Choroid plexus epithelial cell (primary cell): ENCODE data around the gene CDC37L1.
"Not testable (repeated sequence)": the region's sequence is repeated elsewhere in the genome, so short reads cannot be mapped to it uniquely, and the experiment has no call there.

Experiments used
- DNase-seq: peaks from one replicate; pipeline ENCODE4 v3.0.0-alpha.2; 2010; ENCODE audit warnings: low read depth
- H3K4me3 ChIP-seq: 2 replicates; pipeline ENCODE4 v1.5.1; 2011; ENCODE audit warnings: low read depth, mild to moderate bottlenecking, control low read depth, low read length, moderate library complexity
- TF ChIP-seq, protein P1 (sequence below): conservative IDR thresholded peaks from 2 replicates; pipeline ENCODE4 v1.5.1; 2011; ENCODE audit warnings: low read depth, mild to moderate bottlenecking, control low read depth, inconsistent platforms, low read length, moderate library complexity

CDC37L1 gene

DNA sequence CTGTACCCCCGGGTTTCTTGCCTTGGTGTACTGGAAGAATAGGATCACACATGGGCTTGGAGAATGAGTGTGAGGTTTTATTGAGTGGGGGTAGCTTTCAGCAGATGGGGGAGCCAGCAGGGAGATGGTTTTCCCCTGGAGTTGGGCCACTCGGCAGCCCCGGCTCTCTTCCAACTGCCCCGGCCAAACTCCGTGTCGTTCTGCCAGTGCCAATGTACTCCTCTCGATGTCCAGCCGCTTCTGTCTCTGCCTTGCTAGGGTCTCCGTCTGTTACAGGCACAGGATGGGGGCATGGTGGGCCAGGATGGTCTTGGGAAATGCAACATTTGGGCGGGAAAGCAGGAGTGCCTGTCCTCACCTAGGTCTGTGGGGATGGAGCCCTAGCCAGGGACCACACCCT, 24.8 kb upstream of the CDC37L1 start:
- DNase-seq: no peak
- TF ChIP-seq, protein P1, sequence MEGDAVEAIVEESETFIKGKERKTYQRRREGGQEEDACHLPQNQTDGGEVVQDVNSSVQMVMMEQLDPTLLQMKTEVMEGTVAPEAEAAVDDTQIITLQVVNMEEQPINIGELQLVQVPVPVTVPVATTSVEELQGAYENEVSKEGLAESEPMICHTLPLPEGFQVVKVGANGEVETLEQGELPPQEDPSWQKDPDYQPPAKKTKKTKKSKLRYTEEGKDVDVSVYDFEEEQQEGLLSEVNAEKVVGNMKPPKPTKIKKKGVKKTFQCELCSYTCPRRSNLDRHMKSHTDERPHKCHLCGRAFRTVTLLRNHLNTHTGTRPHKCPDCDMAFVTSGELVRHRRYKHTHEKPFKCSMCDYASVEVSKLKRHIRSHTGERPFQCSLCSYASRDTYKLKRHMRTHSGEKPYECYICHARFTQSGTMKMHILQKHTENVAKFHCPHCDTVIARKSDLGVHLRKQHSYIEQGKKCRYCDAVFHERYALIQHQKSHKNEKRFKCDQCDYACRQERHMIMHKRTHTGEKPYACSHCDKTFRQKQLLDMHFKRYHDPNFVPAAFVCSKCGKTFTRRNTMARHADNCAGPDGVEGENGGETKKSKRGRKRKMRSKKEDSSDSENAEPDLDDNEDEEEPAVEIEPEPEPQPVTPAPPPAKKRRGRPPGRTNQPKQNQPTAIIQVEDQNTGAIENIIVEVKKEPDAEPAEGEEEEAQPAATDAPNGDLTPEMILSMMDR: no peak

DNA sequence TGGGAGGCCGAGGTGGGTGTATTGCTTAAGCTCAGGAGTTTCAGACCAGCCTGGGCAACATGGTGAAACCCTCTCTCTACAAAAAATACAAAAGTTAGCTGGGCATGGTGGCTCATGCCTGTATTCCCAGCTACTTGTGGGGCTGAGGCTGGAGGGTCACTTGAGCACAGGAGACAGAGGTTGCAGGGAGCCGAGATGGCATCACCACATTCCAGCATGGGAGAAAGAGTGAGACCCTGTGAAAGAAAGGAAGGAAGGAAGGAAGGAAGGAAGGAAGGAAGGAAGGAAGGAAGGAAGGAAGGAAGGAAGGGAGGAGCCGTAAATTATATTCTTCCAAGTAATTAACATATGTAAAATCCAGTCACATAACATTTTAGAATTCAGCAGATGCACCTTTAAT, 23.2 kb upstream of the CDC37L1 start:
- H3K4me3 ChIP-seq, DNase-seq: not testable (repeated sequence)

More for the DNA sequence above, 24.8 kb upstream of the CDC37L1 start:
- H3K4me3 ChIP-seq: no peak overlapping the region

DNA sequence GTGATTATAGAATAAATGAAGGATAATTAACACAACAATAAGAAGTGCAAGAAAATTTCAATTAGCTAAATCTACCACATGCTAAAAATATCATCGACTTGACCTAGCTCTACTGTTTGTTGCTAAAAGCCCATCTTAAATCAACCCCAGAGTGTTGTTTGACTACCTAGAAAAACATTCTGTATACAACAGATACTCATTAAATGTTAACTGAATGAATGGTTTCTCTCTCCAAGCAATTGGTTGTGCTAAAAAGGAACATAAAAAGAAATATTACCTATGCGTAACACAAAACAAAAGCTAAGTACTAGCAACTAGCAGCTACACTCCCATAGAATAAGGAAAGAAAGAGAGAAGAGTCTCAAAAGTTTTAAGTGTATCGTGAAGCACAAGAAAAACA, 22.7 kb upstream of the CDC37L1 start:
- TF ChIP-seq, protein P1: no peak
- H3K4me3 ChIP-seq: no peak overlapping the region

DNA sequence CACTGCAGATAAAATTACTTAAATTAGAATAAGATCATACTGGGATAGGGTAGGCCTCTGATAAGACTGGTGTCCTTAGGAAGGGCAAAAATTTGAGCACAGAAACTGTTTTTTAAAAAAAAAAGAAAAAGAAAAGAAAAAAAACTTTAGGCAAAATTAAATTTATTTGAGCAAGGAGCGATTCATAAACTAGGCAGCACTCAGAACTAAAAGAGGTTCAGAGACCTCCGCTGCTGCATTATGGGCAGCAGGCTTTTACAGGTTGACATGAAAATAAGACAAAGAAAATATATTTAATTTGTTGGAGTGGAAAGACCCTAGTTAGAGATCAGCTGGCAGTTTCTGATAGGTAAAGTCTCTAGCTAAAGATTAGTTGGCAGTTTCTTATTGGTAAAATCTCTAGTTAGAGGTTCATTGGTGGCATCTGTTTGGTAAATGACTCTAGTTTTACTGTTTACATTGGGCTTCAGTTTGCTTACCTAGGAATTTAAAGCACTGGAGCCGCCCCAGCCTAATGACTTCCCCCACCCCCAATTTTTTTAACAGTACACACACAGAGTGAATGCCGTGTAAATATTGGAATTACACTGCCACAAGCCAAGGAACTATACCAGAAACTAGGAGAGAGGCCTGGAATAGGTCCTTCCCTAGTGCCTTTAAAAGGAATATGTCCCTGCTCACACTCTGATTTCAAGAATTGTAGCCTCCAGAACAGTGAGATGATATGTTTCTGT, 21.8 kb upstream of the CDC37L1 start:
- H3K4me3 ChIP-seq: no peak overlapping the region
- TF ChIP-seq, protein P1: no peak
- no peak for DNase-seq

More for the DNA sequence above, 22.7 kb upstream of the CDC37L1 start:
- no peak for DNase-seq

DNA sequence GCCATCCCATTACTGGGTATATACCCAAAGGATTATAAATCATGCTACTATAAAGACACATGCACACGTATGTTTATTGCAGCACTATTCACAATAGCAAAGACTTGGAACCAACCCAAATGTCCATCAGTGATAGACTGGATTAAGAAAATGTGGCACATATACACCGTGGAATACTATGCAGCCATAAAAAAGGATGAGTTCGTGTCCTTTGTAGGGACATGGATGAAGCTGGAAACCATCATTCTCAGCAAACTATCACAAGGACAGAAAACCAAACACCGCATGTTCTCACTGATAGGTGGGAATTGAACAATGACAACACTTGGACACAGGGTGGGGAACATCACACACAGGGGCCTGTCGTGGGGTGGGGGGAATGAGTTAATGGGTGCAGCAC, 18.7 kb upstream of the CDC37L1 start:
- H3K4me3 ChIP-seq, DNase-seq: not testable (repeated sequence)

DNA sequence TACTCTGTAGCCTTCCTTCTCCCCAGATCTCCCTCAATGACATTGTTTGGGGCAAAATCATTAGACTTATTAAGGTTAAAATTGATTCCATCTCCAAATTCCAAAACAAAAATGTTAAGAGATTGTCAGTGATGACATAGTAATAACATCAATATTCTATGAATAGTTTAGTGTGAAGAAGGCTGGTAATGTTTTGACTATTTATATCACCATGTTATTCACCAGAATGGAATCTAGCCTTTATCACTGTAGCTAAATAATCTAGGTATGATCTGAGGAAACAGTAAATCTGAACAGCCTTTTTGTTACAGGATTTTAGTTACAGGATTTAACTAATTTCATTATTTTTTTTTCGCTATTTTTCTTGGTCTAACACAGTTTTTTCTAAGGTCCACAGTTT, 18.2 kb upstream of the CDC37L1 start:
- no peak overlapping the region for H3K4me3 ChIP-seq
- peak; percentile 37 for DNase-seq
- TF ChIP-seq, protein P1: no peak

DNA sequence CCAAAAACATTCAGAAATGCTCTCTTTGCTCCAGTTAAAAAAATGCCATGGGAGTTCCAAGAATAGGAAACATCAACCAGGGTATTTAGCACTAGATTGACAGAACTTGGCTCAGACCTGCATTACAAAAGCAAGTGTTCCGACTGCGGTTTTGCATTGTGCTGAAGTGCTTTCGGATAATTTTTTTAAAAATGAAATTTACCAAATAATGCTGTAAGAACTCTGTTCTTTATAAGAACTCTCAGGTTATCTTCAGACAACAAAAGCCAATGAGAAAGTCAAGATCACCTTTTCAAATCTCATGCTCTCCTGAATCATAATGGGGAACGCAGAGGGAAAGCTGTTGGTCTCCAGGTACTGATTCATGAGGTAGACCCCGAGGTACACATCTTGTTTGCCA, 17.8 kb upstream of the CDC37L1 start:
- TF ChIP-seq, protein P1: no peak
- peak overlapping the region; percentile 92 for H3K4me3 ChIP-seq
- DNase-seq: peak; percentile 15
